GM12875 (cell line): ENCODE measurements around the gene CNTN5.

Experiments used
- H3K4me3 ChIP-seq: one replicate; pipeline ENCODE4 v1.5.1; 2011; ENCODE audit warnings: low read depth, low read length, control low read depth
- CTCF ChIP-seq: IDR thresholded peaks from 2 replicates; pipeline ENCODE4 v1.5.1; 2011; ENCODE audit warnings: low read depth, mild to moderate bottlenecking, control low read depth, inconsistent platforms, low read length, moderate library complexity, borderline replicate concordance; ENCODE audit not compliant: insufficient read depth

Gene CNTN5

DNA sequence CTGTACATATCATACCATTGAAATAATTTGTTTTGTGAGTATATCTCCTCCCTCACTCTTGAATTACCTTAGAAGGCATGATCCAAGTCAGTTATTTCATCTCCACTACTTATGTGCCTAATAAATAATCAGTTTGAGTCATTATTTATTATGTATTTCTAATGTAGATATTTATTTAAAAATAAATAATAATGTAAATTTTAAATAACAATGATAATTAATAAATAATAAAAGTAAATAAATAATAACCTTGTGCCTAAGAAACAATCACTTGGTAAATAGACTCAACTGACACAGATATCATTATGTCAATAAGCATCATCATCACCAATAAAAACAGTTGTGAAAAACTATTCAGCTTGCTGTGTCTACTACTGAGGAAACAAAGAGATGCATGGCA, 213.8 kb downstream of the CNTN5 start:
- no peak for TF ChIP-seq CTCF
- H3K4me3 ChIP-seq = no peak overlapping the region

- no peak for TF ChIP-seq CTCF
- H3K4me3 ChIP-seq = no peak overlapping the region
Measured at GRCh38 chr11:99238401-99238800, 217.7 kb downstream of the CNTN5 start.

- no peak for TF ChIP-seq CTCF
Measured at GRCh38 chr11:99240192-99241030, 219.7 kb downstream of the CNTN5 start.

DNA sequence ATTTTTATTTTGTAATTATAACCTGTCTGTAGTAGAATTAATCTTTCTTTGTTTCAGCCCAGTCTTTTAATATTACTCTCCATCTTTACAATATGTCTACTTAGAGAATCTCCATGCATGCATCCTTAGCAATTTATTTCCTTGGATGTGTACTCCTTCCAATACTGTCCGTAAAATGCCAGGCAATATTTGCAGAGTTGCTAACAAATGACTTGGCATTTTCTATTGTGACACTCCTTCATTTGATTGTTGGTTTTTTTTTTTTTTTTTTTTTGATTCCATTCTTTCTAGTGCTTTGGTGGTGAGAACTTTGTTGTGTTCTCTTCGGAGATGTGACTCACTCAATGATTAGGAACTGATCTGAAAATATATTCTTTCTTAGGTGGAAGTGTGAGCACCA, 220.3 kb downstream of the CNTN5 start:
- TF ChIP-seq CTCF = no peak
- no peak overlapping the region for H3K4me3 ChIP-seq

More at GRCh38 chr11:99240192-99241030, 219.7 kb downstream of the CNTN5 start:
- H3K4me3 ChIP-seq = no peak overlapping the region

GRCh38 chr11:99244613-99245012, 223.9 kb downstream of the CNTN5 start:
- no peak overlapping the region for H3K4me3 ChIP-seq
- no peak for TF ChIP-seq CTCF

GRCh38 chr11:99246199-99246598, 225.4 kb downstream of the CNTN5 start:
- no peak overlapping the region for H3K4me3 ChIP-seq
- no peak for TF ChIP-seq CTCF

- TF ChIP-seq CTCF = no peak
- no peak overlapping the region for H3K4me3 ChIP-seq
Measured at GRCh38 chr11:99256614-99257013, 235.9 kb downstream of the CNTN5 start.
